ENCODE results near the gene HABP4. TPM values are rescaled to one million over a fixed set of nuclear protein-coding genes. Genes with fewer than 3 reads are reported as not detected.

The HABP4 gene
- total and polyA plus RNA-seq, 10 of the 15 experiments (the other 5 are each of a cell fraction or from before 2014, with no cell fraction given), result 1.6 to 15.4 (median 11.6) TPM

GRCh38 chr9:96487029-96487396, 37.0 kb downstream of the HABP4 start:
- Histone ChIP-seq H3K4me2 (ENCODE audit: control insufficient read depth, insufficient read depth) (no peak overlapping the region), H3K36me3 (ENCODE audit: control insufficient read depth in 2 of 2, insufficient read depth in 2 of 2, low read length in 1 of 2) (no peaks in the 10 kb centered on the region), H3K9me3 (replicated peaks; ENCODE audit: control insufficient read depth, insufficient read depth, low read length) (no peaks in the 10 kb centered on the region), H3K79me2 (ENCODE audit: control insufficient read depth, insufficient read depth, low read length) (no peaks in the 10 kb centered on the region), H3K27ac (ENCODE audit: control insufficient read depth, insufficient read depth) (no peak overlapping the region), H3K9ac (ENCODE audit: control insufficient read depth, insufficient read depth, low read length) (no peak overlapping the region), H2AFZ (ENCODE audit: control insufficient read depth, low read depth, low read length) (no peak overlapping the region), H3K4me3 (no peak overlapping the region), H3K4me1 (ENCODE audit: control insufficient read depth, insufficient read depth, low read length) (peaks cover 16% of the 10 kb centered on the region), H4K20me1 (ENCODE audit: control insufficient read depth, insufficient read depth) (no peaks in the 10 kb centered on the region), H3K27me3 (replicated peaks in 1 of 2; ENCODE audit: control insufficient read depth in 2 of 2, insufficient read depth in 2 of 2, low read length in 1 of 2) (no peaks in the 10 kb centered on the region)
- ChIA-PET RAD21 (ENCODE audit: unreplicated experiment) (interaction anchor here (1.1 kb wide), 1 partner anchor 107 kb away, joined by 3 read pairs; no protein-coding TSS in a partner anchor), CTCF (interaction anchor here (0.9 kb wide), 1 partner anchor 13 kb away, joined by 3 read pairs; no protein-coding TSS in a partner anchor), SMC1A (ENCODE audit: uncharacterized antibody, unreplicated experiment) (interaction anchor here (1.8 kb wide), 1 partner anchor 72 kb away, joined by 5 read pairs; no protein-coding TSS in a partner anchor), POLR2A (interaction anchor here (0.9 kb wide), 1 partner anchor 85 kb away, joined by 6 read pairs; no protein-coding TSS in a partner anchor)
- DNase-seq (ENCODE audit: low read depth, low spot score) (no peak), ATAC-seq (no peak), FAIRE-seq (no peak)
- in situ Hi-C loops (cut with MboI) (no loop called here), intact Hi-C loops (cut with micrococcal nuclease; ENCODE audit: unreplicated experiment) (no loop called here)
- BruUV-seq (replicated peaks), result no TSS peak
- 81% methylated on average over 1 of the region's 1 CpG for WGBS (ENCODE audit: insufficient coverage, insufficient replicate concordance, low lambda C conversion rate, missing lambda C conversion rate)
- no peak for TF ChIP-seq ZNF384 (IDR thresholded peaks at IDR 0.05; ENCODE audit: borderline replicate concordance, low read depth, low read length)
- no peak for TF ChIP-seq E2F8 (IDR thresholded peaks at IDR 0.05; ENCODE audit: low read depth, partially characterized antibody)
- no peak for TF ChIP-seq ZNF274 (IDR thresholded peaks at IDR 0.05; ENCODE audit: insufficient read depth, insufficient read length)
- no peak for TF ChIP-seq ZNF687 (IDR thresholded peaks at IDR 0.05)
- TF ChIP-seq STAT3 (IDR thresholded peaks at IDR 0.05; ENCODE audit: low read depth, low read length), result no peak
- no peak for TF ChIP-seq MLLT1 (IDR thresholded peaks at IDR 0.05)
- no peak for TF ChIP-seq EGR1 (IDR thresholded peaks at IDR 0.05; ENCODE audit: borderline replicate concordance in 1 of 2, low read depth in 2 of 2, low read length in 2 of 2)
- TF ChIP-seq ZNF217 (IDR thresholded peaks at IDR 0.05), result no peak
- no peak for TF ChIP-seq ZBTB33 (IDR thresholded peaks at IDR 0.05)
- TF ChIP-seq MYC (IDR thresholded peaks at IDR 0.05; ENCODE audit: insufficient read depth, insufficient read length, insufficient replicate concordance, low read length, severe bottlenecking), result no peak
- no peak for TF ChIP-seq NR2F1 (conservative IDR thresholded peaks at IDR 0.05)
- no peak for TF ChIP-seq E2F4 (IDR thresholded peaks at IDR 0.05; ENCODE audit: low read depth, low read length)
- TF ChIP-seq NBN (IDR thresholded peaks at IDR 0.05), result no peak

Measured in GM12878 (cell line).